ENCODE results near the gene MATN1. TPM values are rescaled to one million over a fixed set of nuclear protein-coding genes. Genes with fewer than 3 reads are reported as not detected.
A peak's percentile ranks its signal among the peaks of the same experiment; 100 is the strongest.

The MATN1 gene
- total RNA-seq, 2 experiments from 2014 or later: not detected

GRCh38 chr1:30763651-30764248 is 40.4 kb upstream of the MATN1 start:
- H3K36me3 Mint-ChIP-seq (ENCODE audit: low read depth): no peaks in the 10 kb centered on the region
- ChIA-PET POLR2A (interaction anchor here (14.0 kb wide), 1 partner anchor 16 kb away, joined by 290 read pairs; no protein-coding TSS in a partner anchor), CTCF (interaction anchor here (3.3 to 17.9 kb wide), 5 partner anchors 14 to 40 kb away, joined by 18 to 242 read pairs (median 40); partner anchors contain the start of gene MATN1)
- DNase-seq (no peak), ATAC-seq (no peak)
- peaks cover 88% of the 10 kb centered on the region for H3K4me1 Mint-ChIP-seq (ENCODE audit: low read depth)
- no peaks in the 10 kb centered on the region for H3K9me3 Mint-ChIP-seq (ENCODE audit: insufficient read depth)
- H3K27ac Mint-ChIP-seq: peak overlapping the region; percentile 39
- H3K4me3 Mint-ChIP-seq: no peak overlapping the region
- no peaks in the 10 kb centered on the region for H3K27me3 Mint-ChIP-seq (ENCODE audit: low read depth)

GRCh38 chr1:30762930-30763650 is 39.7 kb upstream of the MATN1 start:
- H3K36me3 Mint-ChIP-seq (ENCODE audit: low read depth): no peaks in the 10 kb centered on the region
- no peak for DNase-seq
- no peaks in the 10 kb centered on the region for H3K9me3 Mint-ChIP-seq (ENCODE audit: insufficient read depth)
- no peak overlapping the region for H3K4me3 Mint-ChIP-seq
- ATAC-seq: no peak
- peaks cover 89% of the 10 kb centered on the region for H3K4me1 Mint-ChIP-seq (ENCODE audit: low read depth)
- no peaks in the 10 kb centered on the region for H3K27me3 Mint-ChIP-seq (ENCODE audit: low read depth)
- ChIA-PET POLR2A (interaction anchor here (14.0 kb wide), 1 partner anchor 15 kb away, joined by 290 read pairs; no protein-coding TSS in a partner anchor), CTCF (interaction anchor here (1.4 to 17.9 kb wide), 6 partner anchors 13 to 40 kb away, joined by 5 to 242 read pairs (median 32); partner anchors contain the start of gene MATN1)
- peak overlapping the region; percentile 78 for H3K27ac Mint-ChIP-seq

- H3K4me3 Mint-ChIP-seq: no peak overlapping the region
- ChIA-PET POLR2A (interaction anchor here (14.0 kb wide), 1 partner anchor 14 kb away, joined by 290 read pairs; no protein-coding TSS in a partner anchor), CTCF (interaction anchor here (1.2 to 17.9 kb wide), 8 partner anchors 10 to 167 kb away, joined by 3 to 242 read pairs (median 20); partner anchors contain the start of gene MATN1)
- ATAC-seq (no peak), DNase-seq (no peak)
- H3K9me3 Mint-ChIP-seq (ENCODE audit: insufficient read depth): no peaks in the 10 kb centered on the region
- peak overlapping the region; percentile 70 for H3K27ac Mint-ChIP-seq
- H3K4me1 Mint-ChIP-seq (ENCODE audit: low read depth): peaks cover 90% of the 10 kb centered on the region
- H3K27me3 Mint-ChIP-seq (ENCODE audit: low read depth): no peaks in the 10 kb centered on the region
- H3K36me3 Mint-ChIP-seq (ENCODE audit: low read depth): peaks cover under 1% of the 10 kb centered on the region
Measured at GRCh38 chr1:30762152-30762929, 39.0 kb upstream of the MATN1 start.

GRCh38 chr1:30761381-30762151 is 38.2 kb upstream of the MATN1 start:
- peaks cover 89% of the 10 kb centered on the region for H3K4me1 Mint-ChIP-seq (ENCODE audit: low read depth)
- DNase-seq (no peak), ATAC-seq (no peak)
- H3K27ac Mint-ChIP-seq: peak overlapping the region; percentile 82
- H3K9me3 Mint-ChIP-seq (ENCODE audit: insufficient read depth): no peaks in the 10 kb centered on the region
- H3K4me3 Mint-ChIP-seq: no peak overlapping the region
- ChIA-PET CTCF (interaction anchor here (1.2 to 17.9 kb wide), 9 partner anchors 9 to 167 kb away, joined by 3 to 242 read pairs (median 18); partner anchors contain the start of gene MATN1), POLR2A (interaction anchor here (0.8 to 14.0 kb wide), 4 partner anchors 9 to 43 kb away, joined by 3 to 290 read pairs (median 5); no protein-coding TSS in a partner anchor)
- H3K27me3 Mint-ChIP-seq (ENCODE audit: low read depth): no peaks in the 10 kb centered on the region
- peaks cover 8% of the 10 kb centered on the region for H3K36me3 Mint-ChIP-seq (ENCODE audit: low read depth)

GRCh38 chr1:30760596-30761324 is 37.4 kb upstream of the MATN1 start:
- ChIA-PET POLR2A (interaction anchor here (0.8 to 14.0 kb wide), 4 partner anchors 10 to 42 kb away, joined by 3 to 290 read pairs (median 5); no protein-coding TSS in a partner anchor), CTCF (interaction anchor here (1.2 to 17.9 kb wide), 9 partner anchors 8 to 168 kb away, joined by 3 to 242 read pairs (median 18); partner anchors contain the start of gene MATN1)
- H3K4me1 Mint-ChIP-seq (ENCODE audit: low read depth): peaks cover 81% of the 10 kb centered on the region
- DNase-seq (no peak), ATAC-seq (peak; percentile 4)
- H3K4me3 Mint-ChIP-seq: peak overlapping the region; percentile 64
- no peaks in the 10 kb centered on the region for H3K27me3 Mint-ChIP-seq (ENCODE audit: low read depth)
- peaks cover 16% of the 10 kb centered on the region for H3K36me3 Mint-ChIP-seq (ENCODE audit: low read depth)
- no peaks in the 10 kb centered on the region for H3K9me3 Mint-ChIP-seq (ENCODE audit: insufficient read depth)
- H3K27ac Mint-ChIP-seq: peak overlapping the region; percentile 83

GRCh38 chr1:30759718-30760281 is 36.4 kb upstream of the MATN1 start:
- peaks cover 80% of the 10 kb centered on the region for H3K4me1 Mint-ChIP-seq (ENCODE audit: low read depth)
- no peaks in the 10 kb centered on the region for H3K9me3 Mint-ChIP-seq (ENCODE audit: insufficient read depth)
- POLR2A ChIA-PET: interaction anchor here (1.0 to 14.0 kb wide), 4 partner anchors 11 to 41 kb away, joined by 3 to 290 read pairs (median 5); no protein-coding TSS in a partner anchor
- peak overlapping the region; percentile 64 for H3K4me3 Mint-ChIP-seq
- no peaks in the 10 kb centered on the region for H3K27me3 Mint-ChIP-seq (ENCODE audit: low read depth)
- DNase-seq (peak; percentile 75), ATAC-seq (peak; percentile 14)
- peaks cover 26% of the 10 kb centered on the region for H3K36me3 Mint-ChIP-seq (ENCODE audit: low read depth)
- CTCF ChIA-PET: interaction anchor here (1.3 to 17.9 kb wide), 6 partner anchors 15 to 37 kb away, joined by 3 to 242 read pairs (median 72); partner anchors contain the start of gene MATN1
- peak overlapping the region; percentile 83 for H3K27ac Mint-ChIP-seq

- H3K9me3 Mint-ChIP-seq (ENCODE audit: insufficient read depth): no peaks in the 10 kb centered on the region
- ChIA-PET CTCF (interaction anchor here (1.0 to 17.9 kb wide), 5 partner anchors 11 to 36 kb away, joined by 3 to 242 read pairs (median 103); partner anchors contain the start of gene MATN1), POLR2A (interaction anchor here (1.1 to 14.0 kb wide), 2 partner anchors 11 to 39 kb away, joined by 3 to 290 read pairs; no protein-coding TSS in a partner anchor)
- no peak for ATAC-seq
- H3K27me3 Mint-ChIP-seq (ENCODE audit: low read depth): no peaks in the 10 kb centered on the region
- peaks cover 82% of the 10 kb centered on the region for H3K4me1 Mint-ChIP-seq (ENCODE audit: low read depth)
- peaks cover 33% of the 10 kb centered on the region for H3K36me3 Mint-ChIP-seq (ENCODE audit: low read depth)
- H3K4me3 Mint-ChIP-seq: peak overlapping the region; percentile 49
- peak overlapping the region; percentile 96 for H3K27ac Mint-ChIP-seq
- DNase-seq: peak; percentile 54
Measured at GRCh38 chr1:30758785-30759380, 35.5 kb upstream of the MATN1 start.

- Mint-ChIP-seq H3K4me3 (peak overlapping the region; percentile 96), H3K4me1 (ENCODE audit: low read depth) (peaks cover 82% of the 10 kb centered on the region), H3K27me3 (ENCODE audit: low read depth) (no peaks in the 10 kb centered on the region), H3K36me3 (ENCODE audit: low read depth) (peaks cover 39% of the 10 kb centered on the region), H3K9me3 (ENCODE audit: insufficient read depth) (no peaks in the 10 kb centered on the region), H3K27ac (peak overlapping the region; percentile 96)
- DNase-seq (no peak), ATAC-seq (no peak)
- CTCF ChIA-PET: interaction anchor here (0.8 to 17.9 kb wide), 9 partner anchors 10 to 170 kb away, joined by 3 to 242 read pairs (median 5); partner anchors contain the start of gene MATN1
- POLR2A ChIA-PET: interaction anchor here (1.0 to 14.0 kb wide), 4 partner anchors 8 to 39 kb away, joined by 3 to 290 read pairs (median 8); no protein-coding TSS in a partner anchor
Measured at GRCh38 chr1:30758121-30758688, 34.8 kb upstream of the MATN1 start.

Measured in activated CD8-positive, alpha-beta T cell treated with anti-CD3 and anti-CD28 coated beads, Interleukin-2, amount 10 ng/mL, durations not matched to agents 7 days and 5 days (primary cell).